Pulmonary artery endothelial cell (primary cell): Measurements from ENCODE around the gene KAT2A. TPM values are rescaled to one million over a fixed set of nuclear protein-coding genes. Genes with fewer than 3 reads are reported as not detected.

Experiments used
- DNase-seq: peaks from one replicate; pipeline ENCODE4 v3.0.0-alpha.2; 2011; ENCODE audit warnings: low read depth, low spot score
- total RNA-seq: library from RNA; depleted of rRNA; stranded (reverse); fragments of >200 nt; gene quantifications from 2 replicates; pipeline ENCODE4 v1.2.3, GENCODE V29; 2014

KAT2A gene
- total RNA-seq, 1 donor from 2014 or later: 7.1 TPM

- DNase-seq: no peak
Observed at GRCh38 chr17:42065201-42065600, 56.0 kb downstream of the KAT2A start.

Other genes starting within 250 kb of the KAT2A start
- gene ACLY, start 202.4 kb downstream of the KAT2A start, total RNA-seq: 340 and 356 TPM in 2 replicates
- 0.07 and 0.13 TPM in 2 replicates for gene ODAD4, start 190.8 kb downstream of the KAT2A start, total RNA-seq
- 66.5 and 75.4 TPM in 2 replicates for gene CNP, start 154.6 kb downstream of the KAT2A start, total RNA-seq
- 74.8 and 90.8 TPM in 2 replicates for gene DNAJC7, start 103.9 kb downstream of the KAT2A start, total RNA-seq
- gene NKIRAS2, start 101.3 kb downstream of the KAT2A start, total RNA-seq: 41.6 and 52.4 TPM in 2 replicates
- 0.11 and 0.26 TPM in 2 replicates for gene C17orf113, start 70.8 kb downstream of the KAT2A start, total RNA-seq
- gene ZNF385C, start 22.9 kb downstream of the KAT2A start, total RNA-seq: not detected in 2 replicates
- 9.6 TPM in 2 replicates for gene DHX58, start 8.7 kb downstream of the KAT2A start, total RNA-seq
- not detected in 2 replicates for gene HSPB9, start 1.4 kb upstream of the KAT2A start, total RNA-seq
- 105 and 116 TPM in 2 replicates for gene RAB5C, start 33.6 kb upstream of the KAT2A start, total RNA-seq
- 0.04 TPM in 1 of 2 replicates, not detected in the other for gene KCNH4, start 59.8 kb upstream of the KAT2A start, total RNA-seq
- not detected in 2 replicates for gene HCRT, start 64.1 kb upstream of the KAT2A start, total RNA-seq
- 14.3 and 16.2 TPM in 2 replicates for gene GHDC, start 73.1 kb upstream of the KAT2A start, total RNA-seq
- gene STAT5B, start 155.0 kb upstream of the KAT2A start, total RNA-seq: 48.5 and 54.3 TPM in 2 replicates
- 33.9 and 36.1 TPM in 2 replicates for gene STAT5A, start 167.1 kb upstream of the KAT2A start, total RNA-seq